Head of caudate nucleus (tissue), 42 donors: Measurements from ENCODE around the gene GATAD2B.

Experiments
- DNase-seq, 42 donors: peaks; one replicate each; pipeline versions ENCODE4 v3.0.0 to v3.0.0-alpha.2; 2020 to 2021; ENCODE audit warnings: mixed read lengths in 7 of 42
- intact Hi-C: fragments of 100-400 bp; cut with DNase I; formaldehyde crosslinking; loops from one replicate; pipeline ENCODE4 v1.15.0; 2022

GATAD2B gene

GRCh38 chr1:153805886-153806719 is 116.7 kb downstream of the GATAD2B start:
- peak in 3 of 42 donors; percentile 2 to 8 (median 5) for DNase-seq
- intact Hi-C loops = no loop called here

- peak in 5 of 42 donors; percentile 9 to 49 (median 24) for DNase-seq
- intact Hi-C loops = no loop called here
Observed at GRCh38 chr1:153805042-153805745, 117.6 kb downstream of the GATAD2B start.

- intact Hi-C loops = no loop called here
- DNase-seq = peak in 1 of 42 donors; percentile 7
Observed at GRCh38 chr1:153804112-153804511, 118.7 kb downstream of the GATAD2B start.

- intact Hi-C loops = no loop called here
- DNase-seq = peak in 3 of 42 donors; percentile 0 to 17 (median 5)
Observed at GRCh38 chr1:153803470-153804056, 119.2 kb downstream of the GATAD2B start.

GRCh38 chr1:153801786-153802697 is 120.7 kb downstream of the GATAD2B start:
- intact Hi-C loops = no loop called here
- peak in 4 of 42 donors; percentile 4 to 17 (median 6) for DNase-seq

GRCh38 chr1:153801028-153801625 is 121.6 kb downstream of the GATAD2B start:
- DNase-seq = peak in 5 of 42 donors; percentile 0 to 13 (median 5)
- intact Hi-C loops = no loop called here

- DNase-seq = peak in 6 of 42 donors; percentile 5 to 16 (median 7)
- intact Hi-C loops = no loop called here
Observed at GRCh38 chr1:153800516-153800915, 122.3 kb downstream of the GATAD2B start.

- peak in 6 of 42 donors; percentile 7 to 25 (median 12) for DNase-seq
- intact Hi-C loops = loop anchor here (5.0 to 10.0 kb wide), 2 partner anchors 155 to 187 kb away; partner anchors contain the start of genes CRTC2 and RAB13
Observed at GRCh38 chr1:153799566-153800465, 123.0 kb downstream of the GATAD2B start.

- intact Hi-C loops = loop anchor here (5.0 to 10.0 kb wide), 2 partner anchors 156 to 188 kb away; partner anchors contain the start of genes CRTC2 and RAB13
- DNase-seq = peak in 3 of 42 donors; percentile 3 to 18 (median 5)
Observed at GRCh38 chr1:153799016-153799415, 123.8 kb downstream of the GATAD2B start.

GRCh38 chr1:153798468-153798780 is 124.3 kb downstream of the GATAD2B start:
- peak in 2 of 42 donors; percentile 5 to 9 for DNase-seq
- intact Hi-C loops = loop anchor here (5.0 to 10.0 kb wide), 2 partner anchors 156 to 189 kb away; partner anchors contain the start of genes CRTC2 and RAB13

GRCh38 chr1:153796786-153797659 is 125.7 kb downstream of the GATAD2B start:
- DNase-seq = peak; percentile 50 to 94 (median 80)
- intact Hi-C loops = loop anchor here (5.0 to 10.0 kb wide), 2 partner anchors 158 to 190 kb away; partner anchors contain the start of genes CRTC2 and RAB13

- DNase-seq = peak in 6 of 42 donors; percentile 1 to 34 (median 7)
- intact Hi-C loops = loop anchor here (5.0 to 10.0 kb wide), 2 partner anchors 159 to 191 kb away; partner anchors contain the start of genes CRTC2 and RAB13
Observed at GRCh38 chr1:153795934-153796785, 126.6 kb downstream of the GATAD2B start.

- intact Hi-C loops = loop anchor here (5.0 to 10.0 kb wide), 2 partner anchors 159 to 192 kb away; partner anchors contain the start of genes CRTC2 and RAB13
- DNase-seq = peak in 4 of 42 donors; percentile 8 to 37 (median 17)
Observed at GRCh38 chr1:153795330-153795837, 127.4 kb downstream of the GATAD2B start.

GRCh38 chr1:153794624-153795329 is 128.0 kb downstream of the GATAD2B start:
- intact Hi-C loops = loop anchor here (5.0 to 10.0 kb wide), 2 partner anchors 160 to 193 kb away; partner anchors contain the start of genes CRTC2 and RAB13
- peak in 5 of 42 donors; percentile 1 to 41 (median 7) for DNase-seq
